ENCODE measurements around the gene BOLL. TPM values are rescaled to one million over a fixed set of nuclear protein-coding genes. Genes with fewer than 3 reads are reported as not detected.

The BOLL gene
- polyA plus RNA-seq, 2 of the 4 experiments (the other 2 are of a cell fraction), result not detected

DNA sequence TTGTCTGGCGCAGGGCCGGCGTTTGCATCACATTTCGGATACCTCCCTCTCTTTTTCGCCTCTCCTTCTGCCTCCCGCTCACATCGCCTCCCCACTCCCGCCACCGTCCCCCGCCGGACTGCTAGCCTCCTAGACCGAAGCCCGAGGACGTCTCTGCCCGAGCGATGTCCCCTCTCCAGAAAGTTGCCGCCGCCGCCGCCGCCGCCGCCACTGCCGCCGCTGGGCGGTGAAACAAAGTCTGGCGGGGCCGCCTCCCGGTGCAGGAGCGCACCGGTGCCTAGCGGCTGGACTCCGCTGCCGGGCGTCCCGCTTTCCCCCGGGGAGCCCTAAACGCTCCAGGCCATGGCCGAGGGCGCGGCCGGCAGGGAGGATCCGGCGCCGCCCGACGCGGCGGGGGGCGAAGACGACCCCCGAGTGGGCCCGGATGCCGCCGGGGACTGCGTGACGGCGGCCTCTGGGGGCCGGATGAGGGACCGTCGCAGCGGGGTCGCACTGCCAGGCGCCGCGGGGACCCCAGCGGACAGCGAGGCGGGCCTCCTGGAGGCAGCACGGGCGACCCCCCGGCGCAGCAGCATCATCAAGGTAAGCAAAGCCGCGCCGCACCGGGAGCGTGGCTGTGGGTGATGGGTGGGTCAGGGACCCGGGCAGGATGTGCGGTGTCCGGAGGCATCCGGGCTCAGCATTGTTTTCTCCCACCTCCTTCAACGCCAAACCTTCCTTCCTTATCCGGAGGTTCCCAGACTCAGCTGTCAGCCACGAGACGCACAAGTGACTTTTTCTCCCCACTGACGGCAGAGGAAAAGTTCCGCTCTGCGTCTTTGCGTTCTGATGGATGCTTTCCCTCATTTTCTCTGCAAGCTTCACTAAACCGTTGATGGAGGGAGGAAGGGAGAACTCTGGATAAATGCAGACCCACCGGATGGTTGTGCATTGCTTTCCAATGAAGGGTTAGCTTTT is 19.9 kb upstream of the BOLL start:
- FAIRE-seq (no peak), DNase-seq (ENCODE audit: low read depth in 1 of 2, low spot score in 1 of 2) (no peak), ATAC-seq (peak; percentile 43 to 46; a peak in 5 of 6 replicates)
- H3K4me2 ChIP-seq, result peak overlapping the region; percentile 81
- 0 out of 6 replicates have a peak overlapping the region, but pooled peaks of 1 of the 2 experiments have one; percentile 1 for H3K27ac ChIP-seq
- peak overlapping the region; percentile 57 for H3K4me3 ChIP-seq
- ChIA-PET POLR2A (no interaction called here), CTCF (interaction anchor here (0.6 to 1.8 kb wide), 3 partner anchors 157 to 492 kb away, joined by 3 to 8 read pairs (median 4); no protein-coding TSS in a partner anchor)
- 9% methylated on average over 25 of the region's 92 CpGs for WGBS (ENCODE audit: missing lambda C conversion rate)
- no peaks in the 10 kb centered on the region for H3K9me3 ChIP-seq
- TF ChIP-seq RCOR1 (IDR thresholded peaks at IDR 0.05; ENCODE audit: low read depth, low read length), result no peak
- no peak for TF ChIP-seq TFCP2L1 (CRISPR knock-in tag; IDR thresholded peaks at IDR 0.05)
- TF ChIP-seq EP300 (IDR thresholded peaks at IDR 0.05), result no peak
- TF ChIP-seq HOXA7 (CRISPR knock-in tag; IDR thresholded peaks at IDR 0.05), result no peak
- TF ChIP-seq, protein P1, sequence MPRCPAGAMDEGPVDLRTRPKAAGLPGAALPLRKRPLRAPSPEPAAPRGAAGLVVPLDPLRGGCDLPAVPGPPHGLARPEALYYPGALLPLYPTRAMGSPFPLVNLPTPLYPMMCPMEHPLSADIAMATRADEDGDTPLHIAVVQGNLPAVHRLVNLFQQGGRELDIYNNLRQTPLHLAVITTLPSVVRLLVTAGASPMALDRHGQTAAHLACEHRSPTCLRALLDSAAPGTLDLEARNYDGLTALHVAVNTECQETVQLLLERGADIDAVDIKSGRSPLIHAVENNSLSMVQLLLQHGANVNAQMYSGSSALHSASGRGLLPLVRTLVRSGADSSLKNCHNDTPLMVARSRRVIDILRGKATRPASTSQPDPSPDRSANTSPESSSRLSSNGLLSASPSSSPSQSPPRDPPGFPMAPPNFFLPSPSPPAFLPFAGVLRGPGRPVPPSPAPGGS (IDR thresholded peaks at IDR 0.05), result no peak
- no peak for TF ChIP-seq HOXB5 (CRISPR knock-in tag; IDR thresholded peaks at IDR 0.05)
- TF ChIP-seq ESRRA (IDR thresholded peaks at IDR 0.05; ENCODE audit: borderline replicate concordance, low read length), result no peak
- TF ChIP-seq ZSCAN20 (CRISPR knock-in tag; IDR thresholded peaks at IDR 0.05), result no peak
- TF ChIP-seq FOXS1 (CRISPR knock-in tag; IDR thresholded peaks at IDR 0.05), result no peak
- TF ChIP-seq KDM5A (IDR thresholded peaks at IDR 0.05), result no peak
- TF ChIP-seq JUNB (IDR thresholded peaks at IDR 0.05), result no peak
- no peak for TF ChIP-seq HEYL (CRISPR knock-in tag; IDR thresholded peaks at IDR 0.05)
- no peak for TF ChIP-seq BHLHE40 (IDR thresholded peaks at IDR 0.05; ENCODE audit: low read depth, low read length)
- TF ChIP-seq, protein P2, sequence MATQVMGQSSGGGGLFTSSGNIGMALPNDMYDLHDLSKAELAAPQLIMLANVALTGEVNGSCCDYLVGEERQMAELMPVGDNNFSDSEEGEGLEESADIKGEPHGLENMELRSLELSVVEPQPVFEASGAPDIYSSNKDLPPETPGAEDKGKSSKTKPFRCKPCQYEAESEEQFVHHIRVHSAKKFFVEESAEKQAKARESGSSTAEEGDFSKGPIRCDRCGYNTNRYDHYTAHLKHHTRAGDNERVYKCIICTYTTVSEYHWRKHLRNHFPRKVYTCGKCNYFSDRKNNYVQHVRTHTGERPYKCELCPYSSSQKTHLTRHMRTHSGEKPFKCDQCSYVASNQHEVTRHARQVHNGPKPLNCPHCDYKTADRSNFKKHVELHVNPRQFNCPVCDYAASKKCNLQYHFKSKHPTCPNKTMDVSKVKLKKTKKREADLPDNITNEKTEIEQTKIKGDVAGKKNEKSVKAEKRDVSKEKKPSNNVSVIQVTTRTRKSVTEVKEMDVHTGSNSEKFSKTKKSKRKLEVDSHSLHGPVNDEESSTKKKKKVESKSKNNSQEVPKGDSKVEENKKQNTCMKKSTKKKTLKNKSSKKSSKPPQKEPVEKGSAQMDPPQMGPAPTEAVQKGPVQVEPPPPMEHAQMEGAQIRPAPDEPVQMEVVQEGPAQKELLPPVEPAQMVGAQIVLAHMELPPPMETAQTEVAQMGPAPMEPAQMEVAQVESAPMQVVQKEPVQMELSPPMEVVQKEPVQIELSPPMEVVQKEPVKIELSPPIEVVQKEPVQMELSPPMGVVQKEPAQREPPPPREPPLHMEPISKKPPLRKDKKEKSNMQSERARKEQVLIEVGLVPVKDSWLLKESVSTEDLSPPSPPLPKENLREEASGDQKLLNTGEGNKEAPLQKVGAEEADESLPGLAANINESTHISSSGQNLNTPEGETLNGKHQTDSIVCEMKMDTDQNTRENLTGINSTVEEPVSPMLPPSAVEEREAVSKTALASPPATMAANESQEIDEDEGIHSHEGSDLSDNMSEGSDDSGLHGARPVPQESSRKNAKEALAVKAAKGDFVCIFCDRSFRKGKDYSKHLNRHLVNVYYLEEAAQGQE (IDR thresholded peaks at IDR 0.05), result no peak
- no peak for TF ChIP-seq POLR2AphosphoS2 (conservative IDR thresholded peaks at IDR 0.05; ENCODE audit: low read length)
- no peak for TF ChIP-seq ZC3H11A (IDR thresholded peaks at IDR 0.05)
- TF ChIP-seq, protein P3, sequence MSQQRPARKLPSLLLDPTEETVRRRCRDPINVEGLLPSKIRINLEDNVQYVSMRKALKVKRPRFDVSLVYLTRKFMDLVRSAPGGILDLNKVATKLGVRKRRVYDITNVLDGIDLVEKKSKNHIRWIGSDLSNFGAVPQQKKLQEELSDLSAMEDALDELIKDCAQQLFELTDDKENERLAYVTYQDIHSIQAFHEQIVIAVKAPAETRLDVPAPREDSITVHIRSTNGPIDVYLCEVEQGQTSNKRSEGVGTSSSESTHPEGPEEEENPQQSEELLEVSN (IDR thresholded peaks at IDR 0.05; ENCODE audit: borderline replicate concordance, low read depth), result no peak
- no peak for TF ChIP-seq MAZ (IDR thresholded peaks at IDR 0.05; ENCODE audit: borderline replicate concordance, low read depth, low read length)
- TF ChIP-seq POLR2A (IDR thresholded peaks at IDR 0.05; ENCODE audit: low read length), result no peak
- TF ChIP-seq TP53 (CRISPR knock-in tag; IDR thresholded peaks at IDR 0.05), result no peak
- H3K4me1 ChIP-seq, result 0 out of 3 replicates have a peak, but pooled peaks cover 8% of the 10 kb centered on the region

Measured in A549 (cell line).